OCI-LY7 (cell line): ENCODE measurements around the gene HSD17B1. TPM values are rescaled to one million over a fixed set of nuclear protein-coding genes. Genes with fewer than 3 reads are reported as not detected.

Source experiments
- BruUV-seq: library from RNA; stranded (reverse); fragments of 400-500 nt; replicated peaks from 2 replicates; lab custom pipeline; 2021; lab: Mats Ljungman, UMichigan
- CTCF ChIA-PET: fragments of 300-600 bp; sonication (Branson Sonifier 250); formaldehyde crosslinking; loops from one replicate; lab custom pipeline; 2022; ENCODE audit warnings: antibody characterized with exemption; ENCODE audit not compliant: unreplicated experiment; lab: Charles Lee
- POLR2A ChIA-PET: fragments of 300-600 bp; sonication (Branson Sonifier 250); formaldehyde crosslinking; loops from one replicate; lab custom pipeline; 2022; ENCODE audit warnings: antibody characterized with exemption; lab: Charles Lee
- DNase-seq: peaks from one replicate; pipeline ENCODE4 v3.0.0-alpha.2; 2015; ENCODE audit warnings: low spot score
- H2AFZ ChIP-seq: fragments of 200-600 bp; sonication (generic), shearing (Covaris generic); 2 replicates; pipeline ENCODE4 v1.6.1; 2014; ENCODE audit warnings: mild to moderate bottlenecking, antibody characterized with exemption, low read length, moderate library complexity
- H3K27ac ChIP-seq: fragments of 200-600 bp; sonication (generic); 2 replicates; pipeline ENCODE4 v1.5.1; 2014; ENCODE audit warnings: mixed run types, low read depth, mild to moderate bottlenecking, moderate library complexity, low read length, inconsistent platforms; ENCODE audit not compliant: poor library complexity, severe bottlenecking
- H3K36me3 ChIP-seq: fragments of 200-600 bp; sonication (generic); 2 replicates; pipeline ENCODE4 v1.6.1; 2014; ENCODE audit warnings: mild to moderate bottlenecking, antibody characterized with exemption, low read length, moderate library complexity, mixed read lengths; ENCODE audit not compliant: insufficient read depth
- H3K4me1 ChIP-seq: fragments of 200-600 bp; sonication (generic); 2 replicates; pipeline ENCODE4 v1.5.1; 2014; ENCODE audit warnings: mild to moderate bottlenecking, low read length; ENCODE audit not compliant: insufficient read depth, poor library complexity, severe bottlenecking
- H3K4me2 ChIP-seq: fragments of 200-600 bp; sonication (generic); 2 replicates; pipeline ENCODE4 v1.6.1; 2014; ENCODE audit warnings: mild to moderate bottlenecking, low read length
- H3K4me3 ChIP-seq: fragments of 200-600 bp; sonication (generic); 2 replicates; pipeline ENCODE4 v1.5.1; 2014; ENCODE audit warnings: mild to moderate bottlenecking, low read depth, low read length; ENCODE audit not compliant: poor library complexity, severe bottlenecking
- H3K79me2 ChIP-seq: fragments of 200-600 bp; sonication (generic); 2 replicates; pipeline ENCODE4 v1.6.1; 2016; ENCODE audit warnings: low read depth, mild to moderate bottlenecking, low read length, moderate library complexity, mixed read lengths; ENCODE audit not compliant: insufficient read depth
- H3K9me2 ChIP-seq: fragments of 200-600 bp; sonication (generic); 2 replicates; pipeline ENCODE4 v1.6.1; 2016; ENCODE audit warnings: mild to moderate bottlenecking, low read length, mixed read lengths; ENCODE audit not compliant: insufficient read depth
- H3K9me3 ChIP-seq: fragments of 200-600 bp; sonication (generic); 2 replicates; pipeline ENCODE4 v1.6.1; 2014; ENCODE audit warnings: mild to moderate bottlenecking, mixed run types, low read length, mixed read lengths
- H4K20me1 ChIP-seq: fragments of 200-600 bp; sonication (generic); 2 replicates; pipeline ENCODE4 v1.6.1; 2014; ENCODE audit warnings: mild to moderate bottlenecking, antibody characterized with exemption, low read length, moderate library complexity, mixed read lengths; ENCODE audit not compliant: insufficient read depth
- EZH2phosphoT487 ChIP-seq: fragments of 200-600 bp; sonication (generic); IDR thresholded peaks from 2 replicates; pipeline ENCODE4 v1.6.1; 2018; ENCODE audit warnings: low read depth, borderline replicate concordance, mild to moderate bottlenecking, mixed run types, antibody characterized with exemption, low read length, moderate library complexity, mixed read lengths
- intact Hi-C: fragments of 100-400 bp; cut with micrococcal nuclease; formaldehyde crosslinking; loops from one replicate; pipeline ENCODE4 v1.10.0; 2022; ENCODE audit not compliant: unreplicated experiment
- total RNA-seq, 2 experiments: library from RNA; depleted of rRNA in 1 of 2; stranded (reverse); fragments of >200 nt in 1 of 2; shearing (Covaris generic) in 1 of 2; gene quantifications; 2 replicates each; pipeline ENCODE4 v1.2.3, GENCODE V29; 2014 to 2022
- TF ChIP-seq, protein P1 (sequence below): fragments of 200-600 bp; sonication (generic); conservative IDR thresholded peaks from 2 replicates; pipeline ENCODE4 v1.5.1; 2014; ENCODE audit warnings: mild to moderate bottlenecking, antibody characterized with exemption, low read length, moderate library complexity, mixed read lengths

Gene HSD17B1
- total RNA-seq, 2 experiments from 2014 or later, result 2.2 to 2.5 TPM

DNA sequence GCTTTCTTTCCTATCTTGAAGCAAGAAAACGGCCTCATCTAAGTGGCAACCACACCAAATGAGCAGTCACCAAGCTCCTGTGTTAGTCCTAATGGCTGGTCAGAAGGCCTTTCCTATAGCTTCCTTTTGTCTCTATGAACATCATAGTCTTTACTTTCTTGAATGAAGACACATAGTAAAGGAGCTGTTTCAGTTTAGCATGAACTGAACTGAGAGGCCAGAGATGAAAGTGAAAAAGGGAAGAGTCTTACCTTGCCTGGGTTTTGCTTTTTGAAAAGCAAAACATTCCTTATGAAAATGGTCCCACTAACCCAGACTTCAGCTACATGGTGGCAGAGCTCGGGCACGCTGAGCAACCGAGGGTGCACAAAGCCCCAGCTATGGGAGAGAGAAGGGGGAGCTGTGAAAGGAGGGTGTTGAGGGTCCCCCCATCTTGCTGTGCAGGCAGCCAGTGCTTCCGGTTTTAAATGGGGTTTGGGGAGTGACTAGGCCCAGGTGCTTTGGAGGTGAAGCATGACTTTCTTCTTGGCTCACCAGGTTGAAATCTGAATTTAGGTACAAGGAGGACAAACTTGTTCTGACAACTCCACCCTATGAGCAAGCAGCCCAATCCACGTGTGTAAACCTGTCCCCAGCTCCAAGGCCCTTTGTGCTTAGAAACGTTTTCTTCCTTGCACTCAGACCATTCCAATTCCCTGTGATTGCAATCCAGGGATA lies 33.9 kb downstream of the HSD17B1 start:
- H4K20me1 ChIP-seq, result no peaks in the 10 kb centered on the region; the same call in 1 of the 2 replicates
- H3K4me2 ChIP-seq, result peak overlapping the region; percentile 59
- intact Hi-C loops, result no loop called here
- no TSS peak for BruUV-seq
- CTCF ChIA-PET, result interaction anchor here (1.1 to 1.9 kb wide), 3 partner anchors 8 to 19 kb away, joined by 3 to 5 read pairs (median 5); no protein-coding TSS in a partner anchor
- H3K4me3 ChIP-seq, result peak overlapping the region; percentile 21
- peak; percentile 67 for DNase-seq
- H3K27ac ChIP-seq, result peak overlapping the region; percentile 89
- H3K4me1 ChIP-seq, result peaks cover 39% of the 10 kb centered on the region
- POLR2A ChIA-PET, result interaction anchor here (0.7 to 5.0 kb wide), 5 partner anchors 8 to 90 kb away, joined by 3 to 44 read pairs (median 3); partner anchors contain the start of gene PSMC3IP
- H3K36me3 ChIP-seq, result peaks cover 91% of the 10 kb centered on the region
- peak overlapping the region; percentile 18; the same call in 1 of the 2 replicates for H2AFZ ChIP-seq
- no peaks in the 10 kb centered on the region for H3K79me2 ChIP-seq
- no peaks in the 10 kb centered on the region for H3K9me3 ChIP-seq
- TF ChIP-seq, protein P1, sequence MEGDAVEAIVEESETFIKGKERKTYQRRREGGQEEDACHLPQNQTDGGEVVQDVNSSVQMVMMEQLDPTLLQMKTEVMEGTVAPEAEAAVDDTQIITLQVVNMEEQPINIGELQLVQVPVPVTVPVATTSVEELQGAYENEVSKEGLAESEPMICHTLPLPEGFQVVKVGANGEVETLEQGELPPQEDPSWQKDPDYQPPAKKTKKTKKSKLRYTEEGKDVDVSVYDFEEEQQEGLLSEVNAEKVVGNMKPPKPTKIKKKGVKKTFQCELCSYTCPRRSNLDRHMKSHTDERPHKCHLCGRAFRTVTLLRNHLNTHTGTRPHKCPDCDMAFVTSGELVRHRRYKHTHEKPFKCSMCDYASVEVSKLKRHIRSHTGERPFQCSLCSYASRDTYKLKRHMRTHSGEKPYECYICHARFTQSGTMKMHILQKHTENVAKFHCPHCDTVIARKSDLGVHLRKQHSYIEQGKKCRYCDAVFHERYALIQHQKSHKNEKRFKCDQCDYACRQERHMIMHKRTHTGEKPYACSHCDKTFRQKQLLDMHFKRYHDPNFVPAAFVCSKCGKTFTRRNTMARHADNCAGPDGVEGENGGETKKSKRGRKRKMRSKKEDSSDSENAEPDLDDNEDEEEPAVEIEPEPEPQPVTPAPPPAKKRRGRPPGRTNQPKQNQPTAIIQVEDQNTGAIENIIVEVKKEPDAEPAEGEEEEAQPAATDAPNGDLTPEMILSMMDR, result no peak
- TF ChIP-seq EZH2phosphoT487, result no peak
- H3K9me2 ChIP-seq, result no peaks in the 10 kb centered on the region

DNA sequence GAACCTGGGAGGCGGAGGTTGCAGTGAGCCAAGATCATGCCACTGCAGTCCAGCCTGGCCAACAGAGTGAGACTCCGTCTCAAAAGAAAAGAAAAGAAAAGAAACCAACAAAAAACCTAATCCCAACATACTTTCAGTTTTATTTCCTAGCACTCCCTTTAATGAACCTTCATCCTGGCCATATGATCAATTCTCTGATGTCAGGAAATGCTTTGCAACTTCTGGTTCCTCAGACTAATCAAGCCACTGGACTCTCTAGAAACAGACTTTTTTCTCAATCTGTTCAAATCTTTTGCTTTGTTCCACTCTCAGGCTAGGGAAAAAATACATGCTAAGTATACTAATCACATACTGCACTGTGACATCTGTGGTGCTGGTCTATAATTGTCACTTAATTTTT lies 38.2 kb downstream of the HSD17B1 start:
- H3K36me3 ChIP-seq, result peaks cover 72% of the 10 kb centered on the region
- intact Hi-C loops, result no loop called here
- ChIA-PET POLR2A (interaction anchor here (1.4 kb wide), 1 partner anchor 14 kb away, joined by 3 read pairs; no protein-coding TSS in a partner anchor), CTCF (interaction anchor here (0.6 kb wide), 1 partner anchor 697 kb away, joined by 4 read pairs; no protein-coding TSS in a partner anchor)
- H4K20me1 ChIP-seq, result no peaks in the 10 kb centered on the region; the same call in 1 of the 2 replicates
- H3K9me2 ChIP-seq, result no peaks in the 10 kb centered on the region
- H3K79me2 ChIP-seq, result peaks cover 4% of the 10 kb centered on the region; the same call in 1 of the 2 replicates
- DNase-seq, result no peak
- BruUV-seq, result no TSS peak
- peaks cover 31% of the 10 kb centered on the region for H3K4me1 ChIP-seq
- H3K27ac ChIP-seq, result no peak overlapping the region
- no peak for TF ChIP-seq EZH2phosphoT487
- TF ChIP-seq, protein P1, result no peak
- H2AFZ ChIP-seq, result no peak overlapping the region
- H3K9me3 ChIP-seq, result no peaks in the 10 kb centered on the region
- H3K4me3 ChIP-seq, result no peak overlapping the region
- H3K4me2 ChIP-seq, result no peak overlapping the region
